A549 (cell line): ENCODE measurements around the gene OPRM1. TPM values are rescaled to one million over a fixed set of nuclear protein-coding genes. Genes with fewer than 3 reads are reported as not detected.

Source experiments
- ATAC-seq, 2 experiments: fragments of 200-7000 bp in 1 of 2; fragments of >200 bp in 1 of 2; cut with Nextera tagmentation in 1 of 2; cut with Tn5 transposase in 1 of 2; 3 replicates each; pipeline versions ENCODE4 v1.8.0 to v1.9.1; 2018 to 2020; ENCODE audit warnings: mild to moderate bottlenecking in 1 of 2, moderate library complexity in 1 of 2
- CTCF ChIA-PET: fragments of 300-600 bp; sonication (Branson Sonifier 250); formaldehyde crosslinking; extraction: SDS; loops from one replicate; lab custom pipeline; 2021; ENCODE audit warnings: antibody characterized with exemption, inconsistent platforms; lab: Yijun Ruan, JAX
- POLR2A ChIA-PET: fragments of 350-600 bp; formaldehyde crosslinking; extraction: SDS; loops from one replicate; lab custom pipeline; 2021; ENCODE audit warnings: antibody characterized with exemption, inconsistent platforms; lab: Yijun Ruan, JAX
- DNase-seq, 2 experiments: peaks; one replicate each; pipeline versions ENCODE4 v3.0.0 to v3.0.0-alpha.2; 2011 to 2016; ENCODE audit warnings: low read depth in 1 of 2, low spot score in 1 of 2
- FAIRE-seq: peaks from 2 replicates; lab custom pipeline; 2011; peaks lifted over from hg19 to GRCh38; lab: Jason Lieb, UNC
- H3K27ac ChIP-seq, 2 experiments: fragments of >200 bp; sonication (Bioruptor Twin); formaldehyde crosslinking; 3 replicates each; pipeline ENCODE4 v1.5.1; 2016 to 2017
- H3K4me1 ChIP-seq: fragments of >200 bp; sonication (Bioruptor Twin); formaldehyde crosslinking; 3 replicates; pipeline ENCODE4 v1.6.1; 2016
- H3K4me2 ChIP-seq: fragments of >200 bp; sonication (Bioruptor Twin); formaldehyde crosslinking; 3 replicates; pipeline ENCODE4 v1.6.1; 2016
- H3K4me3 ChIP-seq: fragments of >200 bp; sonication (Bioruptor Twin); formaldehyde crosslinking; 3 replicates; pipeline ENCODE4 v1.5.1; 2016
- H3K9me3 ChIP-seq: fragments of >200 bp; sonication (Bioruptor Twin); formaldehyde crosslinking; 3 replicates; pipeline ENCODE4 v1.6.1; 2016
- BCL3 ChIP-seq: fragments of >200 bp; sonication (Bioruptor Twin); formaldehyde crosslinking; IDR thresholded peaks from 3 replicates; pipeline ENCODE4 v1.6.1; 2016
- CEBPB ChIP-seq, 2 experiments: fragments of >200 bp in 1 of 2; sonication (Bioruptor Twin) in 1 of 2; formaldehyde crosslinking in 1 of 2; IDR thresholded peaks; 2 replicates each; pipeline ENCODE4 v1.6.1; 2012 to 2016
- CTCF ChIP-seq: fragments of >200 bp; sonication (Bioruptor Twin); formaldehyde crosslinking; IDR thresholded peaks from 3 replicates; pipeline ENCODE4 v1.5.1; 2016
- EHMT2 ChIP-seq: fragments of 200-600 bp; sonication (generic); IDR thresholded peaks from 2 replicates; pipeline ENCODE4 v1.6.1; 2016; ENCODE audit warnings: antibody characterized with exemption, low read depth, mild to moderate bottlenecking, moderate library complexity
- ELK1 ChIP-seq: fragments of 150-350 bp; IDR thresholded peaks from 2 replicates; pipeline ENCODE4 v1.6.1; 2014; ENCODE audit warnings: low read depth, mild to moderate bottlenecking, low read length
- EP300 ChIP-seq, 2 experiments: fragments of >200 bp; sonication (Bioruptor Twin); formaldehyde crosslinking; IDR thresholded peaks; 2 replicates in 1 of 2; 3 replicates in 1 of 2; pipeline ENCODE4 v1.6.1; 2016 to 2017
- ESRRA ChIP-seq: fragments of 150-350 bp; IDR thresholded peaks from 2 replicates; pipeline ENCODE4 v1.6.1; 2014; ENCODE audit warnings: mild to moderate bottlenecking, low read length, borderline replicate concordance
- FOSB ChIP-seq: fragments of 250-450 bp; sonication (Bioruptor Pico); IDR thresholded peaks from 2 replicates; pipeline ENCODE4 v1.5.0; 2020; ENCODE audit warnings: mild to moderate bottlenecking, moderate library complexity
- FOSL2 ChIP-seq, 2 experiments: fragments of 450-650 bp in 1 of 2; fragments of >200 bp in 1 of 2; sonication (Bioruptor Twin) in 1 of 2; formaldehyde crosslinking; IDR thresholded peaks; 2 replicates each; pipeline versions ENCODE4 v1.5.0 to v1.6.1; 2016 to 2020; ENCODE audit warnings: mild to moderate bottlenecking in 1 of 2, moderate library complexity in 1 of 2
- HDAC2 ChIP-seq: fragments of 200-600 bp; sonication (generic); IDR thresholded peaks from 2 replicates; pipeline ENCODE4 v1.6.1; 2016
- HEYL ChIP-seq: fragments of 250-450 bp; sonication (Bioruptor Pico); IDR thresholded peaks from 2 replicates; pipeline ENCODE4 v1.8.0; 2021; ENCODE audit warnings: mild to moderate bottlenecking, moderate library complexity
- HOXA7 ChIP-seq: fragments of 250-450 bp; sonication (Bioruptor Pico); IDR thresholded peaks from 2 replicates; pipeline ENCODE4 v1.5.0; 2020; ENCODE audit warnings: mild to moderate bottlenecking, moderate library complexity
- HOXB13 ChIP-seq: fragments of 250-450 bp; sonication (Bioruptor Pico); IDR thresholded peaks from 2 replicates; pipeline ENCODE4 v1.5.0; 2020; ENCODE audit warnings: low read depth, mild to moderate bottlenecking, moderate library complexity
- JUN ChIP-seq, 2 experiments: fragments of >200 bp; sonication (Bioruptor Twin); formaldehyde crosslinking; IDR thresholded peaks; 2 replicates in 1 of 2; 3 replicates in 1 of 2; pipeline ENCODE4 v1.6.1; 2016 to 2017
- KDM1A ChIP-seq: fragments of 200-600 bp; sonication (generic); IDR thresholded peaks from 2 replicates; pipeline ENCODE4 v1.6.1; 2016; ENCODE audit warnings: low read depth, mild to moderate bottlenecking
- NFE2L2 ChIP-seq: fragments of 150-350 bp; conservative IDR thresholded peaks from 2 replicates; pipeline ENCODE4 v1.6.1; 2014; ENCODE audit warnings: low read length
- NR3C1 ChIP-seq: fragments of >200 bp; sonication (Bioruptor Twin); formaldehyde crosslinking; IDR thresholded peaks from 3 replicates; pipeline ENCODE4 v1.6.1; 2017
- POLR2AphosphoS2 ChIP-seq: conservative IDR thresholded peaks from 2 replicates; pipeline ENCODE4 v1.6.1; 2012; ENCODE audit warnings: low read length, improper control_type of control experiment, inconsistent platforms
- RARB ChIP-seq: fragments of 250-450 bp; sonication (Bioruptor Pico); IDR thresholded peaks from 2 replicates; pipeline ENCODE4 v1.8.0; 2021; ENCODE audit warnings: mild to moderate bottlenecking, moderate library complexity
- RFX5 ChIP-seq: fragments of 450-650 bp; IDR thresholded peaks from 2 replicates; pipeline ENCODE4 v1.7.1; 2014; ENCODE audit warnings: antibody characterized with exemption, mild to moderate bottlenecking, moderate library complexity
- RNF2 ChIP-seq: fragments of 200-600 bp; sonication (generic); IDR thresholded peaks from 2 replicates; pipeline ENCODE4 v1.6.1; 2016; ENCODE audit warnings: low read depth, mild to moderate bottlenecking, antibody characterized with exemption, moderate library complexity, borderline replicate concordance
- SMC3 ChIP-seq: fragments of >200 bp; sonication (Bioruptor Twin); formaldehyde crosslinking; IDR thresholded peaks from 3 replicates; pipeline ENCODE4 v1.6.1; 2018; ENCODE audit warnings: inconsistent platforms
- SREBF2 ChIP-seq: fragments of 450-650 bp; IDR thresholded peaks from 2 replicates; pipeline ENCODE4 v1.6.1; 2014; ENCODE audit warnings: mild to moderate bottlenecking, moderate library complexity
- USF2 ChIP-seq: fragments of 450-650 bp; IDR thresholded peaks from 2 replicates; pipeline ENCODE4 v1.6.1; 2014; ENCODE audit warnings: antibody characterized with exemption
- WGBS: methylation state at CpG from one replicate; pipeline ENCODE4 v1.1.6; 2017; ENCODE audit errors: missing lambda C conversion rate; 5-methylcytosine and 5-hydroxymethylcytosine counted together
- polyA plus RNA-seq, 4 experiments: library from polyadenylated mRNA; depleted of rRNA in 3 of 4; stranded (reverse); fragments of >200 nt; fragmentation: RNase III in 1 of 4; extraction: RNeasy Plus Mini Kit Qiagen cat#74134 plus additional on column Dnase treatment in 1 of 4; gene quantifications; 2 replicates in 3 of 4; 3 replicates in 1 of 4; pipeline ENCODE4 v1.2.3, GENCODE V29; 2011 to 2017
- TF ChIP-seq, protein P1 (sequence below): IDR thresholded peaks from 2 replicates; pipeline ENCODE4 v1.6.1; 2012
- TF ChIP-seq, protein P2 (sequence below): fragments of >200 bp; sonication (Bioruptor Twin); formaldehyde crosslinking; IDR thresholded peaks from 2 replicates; pipeline ENCODE4 v1.6.1; 2016
- TF ChIP-seq, protein P3 (sequence below): fragments of 250-450 bp; sonication (Bioruptor Pico); IDR thresholded peaks from 2 replicates; pipeline ENCODE4 v1.5.0; 2020; ENCODE audit warnings: low read depth, mild to moderate bottlenecking, moderate library complexity

The OPRM1 gene
- polyA plus RNA-seq, 2 of the 4 experiments (the other 2 are of a cell fraction), result not detected

GRCh38 chr6:154070041-154070440, 31.0 kb downstream of the OPRM1 start:
- no peak for ATAC-seq
- 3% methylated on average over 2 of the region's 2 CpGs for WGBS
- no peak overlapping the region for H3K4me2 ChIP-seq
- FAIRE-seq, result no peak
- POLR2A ChIA-PET, result no interaction called here
- no peak overlapping the region for H3K4me3 ChIP-seq
- no peak overlapping the region for H3K27ac ChIP-seq
- CTCF ChIA-PET, result no interaction called here
- TF ChIP-seq JUN (IDR thresholded peaks at IDR 0.05) (no peak), EHMT2 (no peak), SMC3 (no peak), FOSB (CRISPR knock-in tag) (no peak), CEBPB (IDR thresholded peaks at IDR 0.05) (no peak), RARB (no peak), USF2 (no peak), KDM1A (no peak), RFX5 (no peak), RNF2 (no peak), CTCF (no peak), ELK1 (no peak), FOSL2 (IDR thresholded peaks at IDR 0.05) (no peak), FOSL2 (CRISPR knock-in tag; IDR thresholded peaks at IDR 0.05) (no peak)
- TF ChIP-seq, protein P1, sequence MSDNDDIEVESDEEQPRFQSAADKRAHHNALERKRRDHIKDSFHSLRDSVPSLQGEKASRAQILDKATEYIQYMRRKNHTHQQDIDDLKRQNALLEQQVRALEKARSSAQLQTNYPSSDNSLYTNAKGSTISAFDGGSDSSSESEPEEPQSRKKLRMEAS, result no peak
- TF ChIP-seq, protein P2, sequence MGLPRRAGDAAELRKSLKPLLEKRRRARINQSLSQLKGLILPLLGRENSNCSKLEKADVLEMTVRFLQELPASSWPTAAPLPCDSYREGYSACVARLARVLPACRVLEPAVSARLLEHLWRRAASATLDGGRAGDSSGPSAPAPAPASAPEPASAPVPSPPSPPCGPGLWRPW, result no peak
- TF ChIP-seq, protein P3, sequence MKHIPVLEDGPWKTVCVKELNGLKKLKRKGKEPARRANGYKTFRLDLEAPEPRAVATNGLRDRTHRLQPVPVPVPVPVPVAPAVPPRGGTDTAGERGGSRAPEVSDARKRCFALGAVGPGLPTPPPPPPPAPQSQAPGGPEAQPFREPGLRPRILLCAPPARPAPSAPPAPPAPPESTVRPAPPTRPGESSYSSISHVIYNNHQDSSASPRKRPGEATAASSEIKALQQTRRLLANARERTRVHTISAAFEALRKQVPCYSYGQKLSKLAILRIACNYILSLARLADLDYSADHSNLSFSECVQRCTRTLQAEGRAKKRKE (CRISPR knock-in tag), result no peak
- H3K4me1 ChIP-seq, result no peaks in the 10 kb centered on the region
- no peak for DNase-seq
- no peaks in the 10 kb centered on the region for H3K9me3 ChIP-seq

GRCh38 chr6:154070657-154071056, 31.6 kb downstream of the OPRM1 start:
- ChIA-PET CTCF (no interaction called here), POLR2A (no interaction called here)
- DNase-seq, result no peak

More at GRCh38 chr6:154070657-154071056, 31.6 kb downstream of the OPRM1 start:
- TF ChIP-seq RARB (no peak), SREBF2 (no peak), NR3C1 (no peak), POLR2AphosphoS2 (no peak), BCL3 (no peak), ESRRA (no peak), HDAC2 (no peak), EP300 (IDR thresholded peaks at IDR 0.05) (no peak), HOXB13 (no peak), USF2 (no peak), HEYL (no peak), HOXA7 (CRISPR knock-in tag) (no peak), FOSL2 (IDR thresholded peaks at IDR 0.05) (no peak), FOSL2 (CRISPR knock-in tag; IDR thresholded peaks at IDR 0.05) (no peak), NFE2L2 (no peak)
- TF ChIP-seq, protein P3 (CRISPR knock-in tag), result no peak
- TF ChIP-seq, protein P2, result no peak
- no peaks in the 10 kb centered on the region for H3K9me3 ChIP-seq
- H3K4me2 ChIP-seq, result no peak overlapping the region
- no peak for ATAC-seq
- FAIRE-seq, result no peak
- no peak overlapping the region for H3K27ac ChIP-seq
- H3K4me1 ChIP-seq, result no peaks in the 10 kb centered on the region
- no peak overlapping the region for H3K4me3 ChIP-seq
- WGBS, result 0% methylated on average over 1 of the region's 1 CpG
